NCI-H345 treated with DMSO at 0.1 percent for 48 hours (cell line): Measurements from ENCODE around the gene RBM18.

Source experiments
- DNase-seq: peaks from one replicate; lab custom pipeline; 2025; ENCODE audit not compliant: unreplicated experiment; lab: John Stamatoyannopoulos, UW

The RBM18 gene

GRCh38 chr9:122261469-122261881, 3.2 kb downstream of the RBM18 start:
- peak; percentile 3 for DNase-seq

- DNase-seq = no peak
Observed at GRCh38 chr9:122258886-122259415, 5.7 kb downstream of the RBM18 start.

GRCh38 chr9:122256206-122256605, 8.4 kb downstream of the RBM18 start:
- no peak for DNase-seq

- DNase-seq = no peak
Observed at GRCh38 chr9:122254761-122255160, 9.9 kb downstream of the RBM18 start.

- no peak for DNase-seq
Observed at GRCh38 chr9:122252796-122253195, 11.8 kb downstream of the RBM18 start.

GRCh38 chr9:122251351-122251750, 13.3 kb downstream of the RBM18 start:
- no peak for DNase-seq

GRCh38 chr9:122248448-122248865, 16.2 kb downstream of the RBM18 start:
- no peak for DNase-seq

GRCh38 chr9:122246666-122247065, 18.0 kb downstream of the RBM18 start:
- DNase-seq = no peak

GRCh38 chr9:122244349-122244748, 20.3 kb downstream of the RBM18 start:
- DNase-seq = no peak

GRCh38 chr9:122239722-122240121, 24.9 kb downstream of the RBM18 start:
- no peak for DNase-seq

- DNase-seq = no peak
Observed at GRCh38 chr9:122236681-122237080, 28.0 kb downstream of the RBM18 start.

GRCh38 chr9:122234022-122234748, 30.5 kb downstream of the RBM18 start:
- DNase-seq = no peak

- DNase-seq = no peak
Observed at GRCh38 chr9:122232796-122233306, 31.8 kb downstream of the RBM18 start.

GRCh38 chr9:122229485-122229837, 35.2 kb downstream of the RBM18 start:
- no peak for DNase-seq

GRCh38 chr9:122228568-122229484, 35.8 kb downstream of the RBM18 start, which contains the start of gene LHX6:
Gene LHX6 (minus strand): TSS chr9:122228957. CDS start chr9:122228740, 217 bp downstream.
- DNase-seq = no peak

- no peak for DNase-seq
Observed at GRCh38 chr9:122228191-122228567, 36.5 kb downstream of the RBM18 start.

GRCh38 chr9:122227575-122227900, 37.1 kb downstream of the RBM18 start:
- DNase-seq = no peak

- no peak for DNase-seq
Observed at GRCh38 chr9:122226758-122227574, 37.7 kb downstream of the RBM18 start.

GRCh38 chr9:122226142-122226757, 38.4 kb downstream of the RBM18 start:
- no peak for DNase-seq

- DNase-seq = no peak
Observed at GRCh38 chr9:122225312-122226141, 39.1 kb downstream of the RBM18 start.
